ELR (cell line): ENCODE measurements around the gene ALOX12.

Experiments used
- DNase-seq: peaks from one replicate; pipeline ENCODE4 v3.0.0-alpha.2; 2015; ENCODE audit warnings: low read depth

Gene ALOX12

GRCh38 chr17:7002288-7003047 is 6.6 kb downstream of the ALOX12 start:
- no peak for DNase-seq

GRCh38 chr17:7003745-7004144 is 7.9 kb downstream of the ALOX12 start:
- DNase-seq, result no peak

GRCh38 chr17:7004398-7005253 is 8.8 kb downstream of the ALOX12 start:
- peak; percentile 78 for DNase-seq

GRCh38 chr17:7005716-7006115 is 9.9 kb downstream of the ALOX12 start:
- no peak for DNase-seq

GRCh38 chr17:7007143-7007542 is 11.3 kb downstream of the ALOX12 start:
- no peak for DNase-seq

GRCh38 chr17:7010523-7010922 is 14.7 kb downstream of the ALOX12 start:
- no peak for DNase-seq

- no peak for DNase-seq
Measured at GRCh38 chr17:7011415-7011814, 15.6 kb downstream of the ALOX12 start.

GRCh38 chr17:7011942-7012254 is 16.0 kb downstream of the ALOX12 start:
- DNase-seq, result no peak

- DNase-seq, result peak; percentile 98
Measured at GRCh38 chr17:7014261-7014994, 18.6 kb downstream of the ALOX12 start.

- DNase-seq, result peak; percentile 67
Measured at GRCh38 chr17:7014995-7015958, 19.4 kb downstream of the ALOX12 start.

GRCh38 chr17:7016418-7016817 is 20.6 kb downstream of the ALOX12 start:
- no peak for DNase-seq

- DNase-seq, result no peak
Measured at GRCh38 chr17:7016886-7017826, 21.3 kb downstream of the ALOX12 start.

- no peak for DNase-seq
Measured at GRCh38 chr17:7017827-7018200, 22.0 kb downstream of the ALOX12 start.

- no peak for DNase-seq
Measured at GRCh38 chr17:7018331-7018964, 22.6 kb downstream of the ALOX12 start.

GRCh38 chr17:7019367-7019766 is 23.5 kb downstream of the ALOX12 start:
- DNase-seq, result no peak

GRCh38 chr17:7019839-7020519 is 24.1 kb downstream of the ALOX12 start:
- peak; percentile 62 for DNase-seq

GRCh38 chr17:7020894-7021664 is 25.2 kb downstream of the ALOX12 start:
- no peak for DNase-seq

GRCh38 chr17:7021993-7022778 is 26.3 kb downstream of the ALOX12 start:
- DNase-seq, result peak; percentile 74
